ENCODE data around the gene GLDC. TPM values are rescaled to one million over a fixed set of nuclear protein-coding genes. Genes with fewer than 3 reads are reported as not detected.

The GLDC gene
- total RNA-seq, 2 donors from 2014 or later: not detected

DNA sequence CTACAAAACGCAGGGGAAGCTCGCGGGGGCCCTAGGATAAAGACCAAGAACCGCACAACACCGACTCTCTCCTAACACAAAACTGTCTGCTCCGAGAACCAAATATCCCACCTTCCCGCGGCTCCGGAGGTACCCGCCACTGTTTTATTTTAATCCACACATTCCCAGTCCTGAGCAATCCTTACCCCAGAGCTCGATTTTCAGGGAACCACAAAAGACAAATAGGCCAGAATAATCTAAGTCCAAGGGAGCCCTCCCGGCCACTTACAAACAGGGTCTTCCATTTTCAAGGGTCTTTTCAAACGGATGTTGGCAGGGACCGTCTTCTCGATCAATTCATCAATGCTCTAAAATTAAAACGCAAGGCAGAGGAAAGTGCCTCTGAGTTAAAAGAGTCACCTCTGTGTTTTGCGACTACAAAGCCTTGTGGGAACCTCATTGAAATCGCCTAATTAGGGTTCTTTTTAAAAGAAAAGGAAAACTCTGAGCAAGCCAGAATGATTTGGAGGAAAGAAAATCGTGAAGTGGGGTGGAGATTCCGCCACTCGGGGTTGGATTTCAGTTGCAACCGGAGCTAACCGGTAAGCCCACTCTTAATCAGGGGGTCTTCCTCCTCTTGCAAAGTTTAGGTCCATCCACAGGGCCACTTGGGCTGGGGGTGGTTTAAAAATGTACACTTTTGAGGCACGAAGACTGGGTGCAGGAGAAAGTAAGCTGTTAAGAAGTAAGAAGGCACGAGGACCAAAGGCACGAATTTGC lies 1.0 kb downstream of the GLDC start:
- Histone ChIP-seq H3K9me3 (no peaks in the 10 kb centered on the region), H3K36me3 (replicated peaks in 1 of 2; ENCODE audit: insufficient read depth in 1 of 2, low read depth in 2 of 2) (no peaks in the 10 kb centered on the region), H3K27ac (no peak overlapping the region), H3K27me3 (peaks cover 0 to 7% of the 10 kb centered on the region in 2 donors), H3K4me1 (peaks cover 16% of the 10 kb centered on the region), H3K4me3 (no peak overlapping the region)
- TF ChIP-seq POLR2A (IDR thresholded peaks at IDR 0.05): no peak
- TF ChIP-seq, protein P1, sequence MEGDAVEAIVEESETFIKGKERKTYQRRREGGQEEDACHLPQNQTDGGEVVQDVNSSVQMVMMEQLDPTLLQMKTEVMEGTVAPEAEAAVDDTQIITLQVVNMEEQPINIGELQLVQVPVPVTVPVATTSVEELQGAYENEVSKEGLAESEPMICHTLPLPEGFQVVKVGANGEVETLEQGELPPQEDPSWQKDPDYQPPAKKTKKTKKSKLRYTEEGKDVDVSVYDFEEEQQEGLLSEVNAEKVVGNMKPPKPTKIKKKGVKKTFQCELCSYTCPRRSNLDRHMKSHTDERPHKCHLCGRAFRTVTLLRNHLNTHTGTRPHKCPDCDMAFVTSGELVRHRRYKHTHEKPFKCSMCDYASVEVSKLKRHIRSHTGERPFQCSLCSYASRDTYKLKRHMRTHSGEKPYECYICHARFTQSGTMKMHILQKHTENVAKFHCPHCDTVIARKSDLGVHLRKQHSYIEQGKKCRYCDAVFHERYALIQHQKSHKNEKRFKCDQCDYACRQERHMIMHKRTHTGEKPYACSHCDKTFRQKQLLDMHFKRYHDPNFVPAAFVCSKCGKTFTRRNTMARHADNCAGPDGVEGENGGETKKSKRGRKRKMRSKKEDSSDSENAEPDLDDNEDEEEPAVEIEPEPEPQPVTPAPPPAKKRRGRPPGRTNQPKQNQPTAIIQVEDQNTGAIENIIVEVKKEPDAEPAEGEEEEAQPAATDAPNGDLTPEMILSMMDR (IDR thresholded peaks at IDR 0.05): no peak
- WGBS, 2 donors: 13 to 15% methylated on average over 25 to 26 of the region's 26 CpGs
- intact Hi-C loops (cut with DNase I): no loop called here
- ATAC-seq (no peak), DNase-seq (no peak)

DNA sequence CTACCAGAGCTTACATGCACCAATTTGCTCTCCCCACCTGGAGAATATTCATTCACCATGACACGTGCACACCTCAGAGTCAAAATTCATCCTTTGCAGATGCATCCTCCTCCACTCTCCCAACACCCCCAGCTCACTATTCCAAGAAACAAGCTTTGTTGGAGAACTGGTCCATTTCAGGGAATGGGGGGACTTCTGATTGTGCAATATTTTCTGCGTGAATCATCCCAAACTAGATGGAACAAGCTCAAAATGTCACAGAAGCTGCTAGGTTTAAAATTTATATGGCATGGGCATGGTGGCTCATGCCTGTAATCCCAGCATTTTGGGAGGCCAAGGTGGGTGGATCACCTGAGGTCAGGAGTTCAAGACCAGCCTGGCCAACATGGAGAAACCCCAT lies 3.6 kb downstream of the GLDC start:
- DNase-seq: no peak
- peaks cover 16% of the 10 kb centered on the region for H3K4me1 ChIP-seq
- intact Hi-C loops (cut with DNase I): no loop called here
- no peaks in the 10 kb centered on the region for H3K36me3 ChIP-seq (replicated peaks in 1 of 2; ENCODE audit: insufficient read depth in 1 of 2, low read depth in 2 of 2)
- no peak for ATAC-seq
- H3K27ac ChIP-seq: no peak overlapping the region
- no peaks in the 10 kb centered on the region for H3K9me3 ChIP-seq
- WGBS, 2 donors: 81 to 83% methylated on average over 2 of the region's 2 CpGs
- H3K4me3 ChIP-seq: no peak overlapping the region
- H3K27me3 ChIP-seq: peaks cover 0 to 7% of the 10 kb centered on the region in 2 donors
- TF ChIP-seq, protein P1 (IDR thresholded peaks at IDR 0.05): no peak
- no peak for TF ChIP-seq POLR2A (IDR thresholded peaks at IDR 0.05)

DNA sequence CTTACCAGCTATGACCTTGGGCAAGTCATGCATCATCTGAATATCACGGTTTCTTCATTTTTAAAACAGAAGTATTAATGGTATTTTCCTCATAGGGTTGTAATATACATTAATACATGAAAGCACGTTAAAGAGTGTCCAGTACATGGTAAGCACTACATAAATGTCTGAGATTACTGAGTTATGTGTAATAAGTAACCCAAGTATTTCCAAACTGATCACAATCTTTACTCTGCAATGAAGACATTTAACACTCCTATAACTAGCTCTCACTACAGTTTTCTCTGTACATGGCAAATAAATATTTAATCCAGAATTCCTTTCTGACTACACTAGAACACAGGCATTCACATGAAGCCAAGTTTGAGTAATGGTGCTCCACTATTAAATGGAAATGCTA lies 4.0 kb downstream of the GLDC start:
- Histone ChIP-seq H3K27me3 (peaks cover 0 to 7% of the 10 kb centered on the region in 2 donors), H3K4me3 (no peak overlapping the region), H3K27ac (no peak overlapping the region), H3K36me3 (replicated peaks in 1 of 2; ENCODE audit: insufficient read depth in 1 of 2, low read depth in 2 of 2) (no peaks in the 10 kb centered on the region), H3K4me1 (peaks cover 16% of the 10 kb centered on the region), H3K9me3 (no peaks in the 10 kb centered on the region)
- no peak for DNase-seq
- no peak for TF ChIP-seq POLR2A (IDR thresholded peaks at IDR 0.05)
- TF ChIP-seq, protein P1 (IDR thresholded peaks at IDR 0.05): no peak
- 58 to 64% methylated on average over 2 of the region's 2 CpGs for WGBS, 2 donors
- intact Hi-C loops (cut with DNase I): no loop called here
- ATAC-seq: no peak

DNA sequence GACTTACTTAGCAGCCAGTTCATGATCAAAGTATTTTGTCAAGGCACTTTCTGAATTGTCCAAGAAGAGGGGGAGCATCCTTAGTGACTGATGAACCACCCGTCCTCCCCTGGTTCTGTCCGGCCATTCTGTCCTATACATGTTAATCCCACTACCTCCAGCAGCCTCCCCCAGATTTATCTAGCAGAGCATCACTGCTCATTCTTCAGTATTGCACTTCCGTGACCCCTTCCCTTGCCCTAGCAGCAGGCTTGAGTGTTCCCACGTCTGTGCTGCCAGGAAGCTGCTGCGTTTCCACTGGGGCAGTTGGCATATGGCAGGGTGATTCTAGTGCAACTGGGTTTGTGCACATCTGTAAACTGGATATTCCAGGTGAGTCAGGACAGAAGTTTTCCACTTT lies 4.5 kb downstream of the GLDC start:
- Histone ChIP-seq H3K4me1 (peaks cover 16% of the 10 kb centered on the region), H3K4me3 (no peak overlapping the region), H3K27ac (no peak overlapping the region), H3K36me3 (replicated peaks in 1 of 2; ENCODE audit: insufficient read depth in 1 of 2, low read depth in 2 of 2) (no peaks in the 10 kb centered on the region), H3K9me3 (no peaks in the 10 kb centered on the region), H3K27me3 (peaks cover 0 to 7% of the 10 kb centered on the region in 2 donors)
- intact Hi-C loops (cut with DNase I): no loop called here
- no peak for DNase-seq
- 72 to 81% methylated on average over 5 of the region's 5 CpGs for WGBS, 2 donors
- no peak for ATAC-seq
- TF ChIP-seq, protein P1 (IDR thresholded peaks at IDR 0.05): no peak
- TF ChIP-seq POLR2A (IDR thresholded peaks at IDR 0.05): no peak

Measured in body of pancreas (tissue), 4 donors.